GM21526 (cell line): ENCODE data around the gene FBXL7.

ENCODE experiments used
- ATAC-seq: cut with Tn5 transposase; IDR thresholded peaks from one replicate; pipeline ENCODE4 v1.9.1; 2021; ENCODE audit warnings: moderate library complexity; ENCODE audit not compliant: unreplicated experiment, low FRiP score

The FBXL7 gene

GRCh38 chr5:15501091-15501791, 1.3 kb downstream of the FBXL7 start:
- no peak for ATAC-seq

- no peak for ATAC-seq
Measured at GRCh38 chr5:15502208-15502607, 2.2 kb downstream of the FBXL7 start.

- no peak for ATAC-seq
Measured at GRCh38 chr5:15506146-15506545, 6.2 kb downstream of the FBXL7 start.

GRCh38 chr5:15506897-15507296, 6.9 kb downstream of the FBXL7 start:
- ATAC-seq = no peak

- no peak for ATAC-seq
Measured at GRCh38 chr5:15510092-15510491, 10.1 kb downstream of the FBXL7 start.

GRCh38 chr5:15510831-15511230, 10.9 kb downstream of the FBXL7 start:
- ATAC-seq = no peak

GRCh38 chr5:15513431-15513830, 13.5 kb downstream of the FBXL7 start:
- no peak for ATAC-seq

GRCh38 chr5:15513911-15514310, 13.9 kb downstream of the FBXL7 start:
- ATAC-seq = no peak

GRCh38 chr5:15515229-15515628, 15.2 kb downstream of the FBXL7 start:
- ATAC-seq = no peak

GRCh38 chr5:15516486-15516885, 16.5 kb downstream of the FBXL7 start:
- ATAC-seq = no peak

GRCh38 chr5:15518786-15519185, 18.8 kb downstream of the FBXL7 start:
- no peak for ATAC-seq

- ATAC-seq = no peak
Measured at GRCh38 chr5:15520856-15521255, 20.9 kb downstream of the FBXL7 start.

GRCh38 chr5:15521381-15522186, 21.6 kb downstream of the FBXL7 start:
- no peak for ATAC-seq

GRCh38 chr5:15522187-15522520, 22.2 kb downstream of the FBXL7 start:
- ATAC-seq = no peak

GRCh38 chr5:15524712-15525111, 24.7 kb downstream of the FBXL7 start:
- ATAC-seq = no peak

- no peak for ATAC-seq
Measured at GRCh38 chr5:15525703-15526275, 25.8 kb downstream of the FBXL7 start.

- ATAC-seq = no peak
Measured at GRCh38 chr5:15526413-15526812, 26.4 kb downstream of the FBXL7 start.

- no peak for ATAC-seq
Measured at GRCh38 chr5:15528476-15528875, 28.5 kb downstream of the FBXL7 start.

- no peak for ATAC-seq
Measured at GRCh38 chr5:15529013-15529412, 29.0 kb downstream of the FBXL7 start.

- no peak for ATAC-seq
Measured at GRCh38 chr5:15529821-15530220, 29.8 kb downstream of the FBXL7 start.

GRCh38 chr5:15533129-15533893, 33.3 kb downstream of the FBXL7 start:
- ATAC-seq = no peak
